ENCODE data around the gene ADGRV1. TPM values are rescaled to one million over a fixed set of nuclear protein-coding genes. Genes with fewer than 3 reads are reported as not detected.

The ADGRV1 gene
- total and polyA plus RNA-seq, 3 donors from 2014 or later = 10.8 to 18.0 (median 12.6) TPM

GRCh38 chr5:90621848-90622247 lies 63.3 kb downstream of the ADGRV1 start:
- no peaks in the 10 kb centered on the region for H3K27me3 ChIP-seq
- whole genome bisulfite sequencing, 2 donors = 87 to 95% methylated on average over 3 of the region's 3 CpGs

GRCh38 chr5:90626493-90626892 lies 67.9 kb downstream of the ADGRV1 start:
- Histone ChIP-seq H3K9me3 (no peaks in the 10 kb centered on the region), H3K4me1 (no peaks in the 10 kb centered on the region), H3K27ac (no peak overlapping the region), H3K36me3 (ENCODE audit: low read depth, missing control alignments) (no peaks in the 10 kb centered on the region), H3K27me3 (no peaks in the 10 kb centered on the region), H3K4me3 (no peak overlapping the region)
- intact Hi-C loops (cut with DNase I; ENCODE audit: low total_unique reads) = no loop called here
- TF ChIP-seq POLR2A (IDR thresholded peaks at IDR 0.05) (no peak), CTCF (IDR thresholded peaks at IDR 0.05) (no peak)
- no peak for DNase-seq
- 87 to 90% methylated on average over 2 of the region's 2 CpGs for WGBS, 2 donors

More at GRCh38 chr5:90621848-90622247, 63.3 kb downstream of the ADGRV1 start:
- Histone ChIP-seq H3K36me3 (ENCODE audit: low read depth, missing control alignments) (no peaks in the 10 kb centered on the region), H3K4me1 (no peaks in the 10 kb centered on the region), H3K4me3 (no peak overlapping the region), H3K27ac (no peak overlapping the region), H3K9me3 (no peaks in the 10 kb centered on the region)
- intact Hi-C loops (cut with DNase I; ENCODE audit: low total_unique reads) = no loop called here
- DNase-seq = no peak
- TF ChIP-seq CTCF (IDR thresholded peaks at IDR 0.05) (no peak), POLR2A (IDR thresholded peaks at IDR 0.05) (no peak)

GRCh38 chr5:90628492-90628891 lies 69.9 kb downstream of the ADGRV1 start:
- H3K36me3 ChIP-seq (ENCODE audit: low read depth, missing control alignments) = no peaks in the 10 kb centered on the region

GRCh38 chr5:90632791-90633190 lies 74.2 kb downstream of the ADGRV1 start:
- H3K27me3 ChIP-seq = no peaks in the 10 kb centered on the region
- H3K27ac ChIP-seq = no peak overlapping the region
- H3K9me3 ChIP-seq = no peaks in the 10 kb centered on the region
- TF ChIP-seq POLR2A (IDR thresholded peaks at IDR 0.05) = no peak
- no peak for TF ChIP-seq CTCF (IDR thresholded peaks at IDR 0.05)
- DNase-seq = no peak
- H3K4me3 ChIP-seq = no peak overlapping the region
- H3K36me3 ChIP-seq (ENCODE audit: low read depth, missing control alignments) = no peaks in the 10 kb centered on the region
- intact Hi-C loops (cut with DNase I; ENCODE audit: low total_unique reads) = no loop called here
- 78 to 88% methylated on average over 2 of the region's 2 CpGs for WGBS, 2 donors
- no peaks in the 10 kb centered on the region for H3K4me1 ChIP-seq

More at GRCh38 chr5:90628492-90628891, 69.9 kb downstream of the ADGRV1 start:
- H3K9me3 ChIP-seq = no peaks in the 10 kb centered on the region
- intact Hi-C loops (cut with DNase I; ENCODE audit: low total_unique reads) = no loop called here
- H3K4me3 ChIP-seq = no peak overlapping the region
- TF ChIP-seq CTCF (IDR thresholded peaks at IDR 0.05) (no peak), POLR2A (IDR thresholded peaks at IDR 0.05) (no peak)
- 89 to 91% methylated on average over 6 of the region's 6 CpGs for WGBS, 2 donors
- H3K27me3 ChIP-seq = no peaks in the 10 kb centered on the region
- no peak for DNase-seq
- no peak overlapping the region for H3K27ac ChIP-seq
- no peaks in the 10 kb centered on the region for H3K4me1 ChIP-seq

GRCh38 chr5:90636948-90637347 lies 78.4 kb downstream of the ADGRV1 start:
- H3K9me3 ChIP-seq = no peaks in the 10 kb centered on the region
- no peaks in the 10 kb centered on the region for H3K36me3 ChIP-seq (ENCODE audit: low read depth, missing control alignments)
- intact Hi-C loops (cut with DNase I; ENCODE audit: low total_unique reads) = no loop called here
- no peak for DNase-seq
- 0% methylated on average over 1 of the region's 1 CpG for WGBS, 2 donors
- no peak overlapping the region for H3K27ac ChIP-seq
- no peaks in the 10 kb centered on the region for H3K4me1 ChIP-seq
- H3K4me3 ChIP-seq = no peak overlapping the region
- TF ChIP-seq CTCF (IDR thresholded peaks at IDR 0.05) (no peak), POLR2A (IDR thresholded peaks at IDR 0.05) (no peak)
- H3K27me3 ChIP-seq = no peaks in the 10 kb centered on the region
